OCI-LY7 (cell line): ENCODE measurements around the gene ZCCHC14. TPM values are rescaled to one million over a fixed set of nuclear protein-coding genes. Genes with fewer than 3 reads are reported as not detected.
"Not testable (repeated sequence)": the region's sequence is repeated elsewhere in the genome, so short reads cannot be mapped to it uniquely, and the experiment has no call there.

Experiments used
- BruUV-seq: library from RNA; stranded (reverse); fragments of 400-500 nt; replicated peaks from 2 replicates; lab custom pipeline; 2021; lab: Mats Ljungman, UMichigan
- CTCF ChIA-PET: fragments of 300-600 bp; sonication (Branson Sonifier 250); formaldehyde crosslinking; loops from one replicate; lab custom pipeline; 2022; ENCODE audit warnings: antibody characterized with exemption; ENCODE audit not compliant: unreplicated experiment; lab: Charles Lee
- POLR2A ChIA-PET: fragments of 300-600 bp; sonication (Branson Sonifier 250); formaldehyde crosslinking; loops from one replicate; lab custom pipeline; 2022; ENCODE audit warnings: antibody characterized with exemption; lab: Charles Lee
- DNase-seq: peaks from one replicate; pipeline ENCODE4 v3.0.0-alpha.2; 2015; ENCODE audit warnings: low spot score
- H2AFZ ChIP-seq: fragments of 200-600 bp; sonication (generic), shearing (Covaris generic); 2 replicates; pipeline ENCODE4 v1.6.1; 2014; ENCODE audit warnings: mild to moderate bottlenecking, antibody characterized with exemption, low read length, moderate library complexity
- H3K27ac ChIP-seq: fragments of 200-600 bp; sonication (generic); 2 replicates; pipeline ENCODE4 v1.5.1; 2014; ENCODE audit warnings: mixed run types, low read depth, mild to moderate bottlenecking, moderate library complexity, low read length, inconsistent platforms; ENCODE audit not compliant: poor library complexity, severe bottlenecking
- H3K36me3 ChIP-seq: fragments of 200-600 bp; sonication (generic); 2 replicates; pipeline ENCODE4 v1.6.1; 2014; ENCODE audit warnings: mild to moderate bottlenecking, antibody characterized with exemption, low read length, moderate library complexity, mixed read lengths; ENCODE audit not compliant: insufficient read depth
- H3K4me1 ChIP-seq: fragments of 200-600 bp; sonication (generic); 2 replicates; pipeline ENCODE4 v1.5.1; 2014; ENCODE audit warnings: mild to moderate bottlenecking, low read length; ENCODE audit not compliant: insufficient read depth, poor library complexity, severe bottlenecking
- H3K4me2 ChIP-seq: fragments of 200-600 bp; sonication (generic); 2 replicates; pipeline ENCODE4 v1.6.1; 2014; ENCODE audit warnings: mild to moderate bottlenecking, low read length
- H3K4me3 ChIP-seq: fragments of 200-600 bp; sonication (generic); 2 replicates; pipeline ENCODE4 v1.5.1; 2014; ENCODE audit warnings: mild to moderate bottlenecking, low read depth, low read length; ENCODE audit not compliant: poor library complexity, severe bottlenecking
- H3K79me2 ChIP-seq: fragments of 200-600 bp; sonication (generic); 2 replicates; pipeline ENCODE4 v1.6.1; 2016; ENCODE audit warnings: low read depth, mild to moderate bottlenecking, low read length, moderate library complexity, mixed read lengths; ENCODE audit not compliant: insufficient read depth
- H3K9me2 ChIP-seq: fragments of 200-600 bp; sonication (generic); 2 replicates; pipeline ENCODE4 v1.6.1; 2016; ENCODE audit warnings: mild to moderate bottlenecking, low read length, mixed read lengths; ENCODE audit not compliant: insufficient read depth
- H3K9me3 ChIP-seq: fragments of 200-600 bp; sonication (generic); 2 replicates; pipeline ENCODE4 v1.6.1; 2014; ENCODE audit warnings: mild to moderate bottlenecking, mixed run types, low read length, mixed read lengths
- H4K20me1 ChIP-seq: fragments of 200-600 bp; sonication (generic); 2 replicates; pipeline ENCODE4 v1.6.1; 2014; ENCODE audit warnings: mild to moderate bottlenecking, antibody characterized with exemption, low read length, moderate library complexity, mixed read lengths; ENCODE audit not compliant: insufficient read depth
- CTCF ChIP-seq: fragments of 200-600 bp; sonication (generic); conservative IDR thresholded peaks from 2 replicates; pipeline ENCODE4 v1.5.1; 2014; ENCODE audit warnings: mild to moderate bottlenecking, antibody characterized with exemption, low read length, moderate library complexity, mixed read lengths
- EZH2phosphoT487 ChIP-seq: fragments of 200-600 bp; sonication (generic); IDR thresholded peaks from 2 replicates; pipeline ENCODE4 v1.6.1; 2018; ENCODE audit warnings: low read depth, borderline replicate concordance, mild to moderate bottlenecking, mixed run types, antibody characterized with exemption, low read length, moderate library complexity, mixed read lengths
- intact Hi-C: fragments of 100-400 bp; cut with micrococcal nuclease; formaldehyde crosslinking; loops from one replicate; pipeline ENCODE4 v1.10.0; 2022; ENCODE audit not compliant: unreplicated experiment
- total RNA-seq, 2 experiments: library from RNA; depleted of rRNA in 1 of 2; stranded (reverse); fragments of >200 nt in 1 of 2; shearing (Covaris generic) in 1 of 2; gene quantifications; 2 replicates each; pipeline ENCODE4 v1.2.3, GENCODE V29; 2014 to 2022

The ZCCHC14 gene
- total RNA-seq, 2 experiments from 2014 or later = 8.5 to 17.1 TPM

GRCh38 chr16:87387942-87388817, 104.6 kb downstream of the ZCCHC14 start:
- peak overlapping the region; percentile 51 for H3K4me3 ChIP-seq
- intact Hi-C loops = loop anchor here (10.0 kb wide), 2 partner anchors 387 to 1483 kb away; no protein-coding TSS in a partner anchor
- peaks cover 5% of the 10 kb centered on the region; the same call in 1 of the 2 replicates for H3K79me2 ChIP-seq
- no peaks in the 10 kb centered on the region for H3K9me3 ChIP-seq
- ChIA-PET POLR2A (interaction anchor here (0.9 to 1.4 kb wide), 3 partner anchors 9 to 487 kb away, joined by 3 to 9 read pairs (median 6); partner anchors contain the start of gene C16orf95), CTCF (interaction anchor here (1.1 kb wide), 1 partner anchor 11 kb away, joined by 4 read pairs; no protein-coding TSS in a partner anchor)
- H3K9me2 ChIP-seq = no peaks in the 10 kb centered on the region
- no peaks in the 10 kb centered on the region for H3K36me3 ChIP-seq
- no TSS peak for BruUV-seq
- peak; percentile 97 for DNase-seq
- peak overlapping the region; percentile 51; the same call in 1 of the 2 replicates for H2AFZ ChIP-seq
- H3K27ac ChIP-seq = peak overlapping the region; percentile 85
- H3K4me2 ChIP-seq = peak overlapping the region; percentile 78
- H4K20me1 ChIP-seq = peaks cover 3% of the 10 kb centered on the region; the same call in 1 of the 2 replicates
- TF ChIP-seq CTCF (no peak), EZH2phosphoT487 (no peak)
- peaks cover 44% of the 10 kb centered on the region for H3K4me1 ChIP-seq

- H3K4me1 ChIP-seq = peaks cover 59% of the 10 kb centered on the region
- ChIA-PET POLR2A (interaction anchor here (3.8 kb wide), 1 partner anchor 67 kb away, joined by 19 read pairs; the partner anchor contains the start of gene C16orf95), CTCF (interaction anchor here (0.7 kb wide), 1 partner anchor 10 kb away, joined by 3 read pairs; no protein-coding TSS in a partner anchor)
- peak overlapping the region; percentile 77 for H3K4me2 ChIP-seq
- peak overlapping the region; percentile 63; the same call in 1 of the 2 replicates for H2AFZ ChIP-seq
- intact Hi-C loops = loop anchor here (10.0 kb wide), 2 partner anchors 390 to 1480 kb away; no protein-coding TSS in a partner anchor
- H3K36me3 ChIP-seq, H3K9me3 ChIP-seq, H3K9me2 ChIP-seq, BruUV-seq, DNase-seq: not testable (repeated sequence)
- peaks cover 30% of the 10 kb centered on the region for H3K79me2 ChIP-seq
- peaks cover 11% of the 10 kb centered on the region; the same call in 1 of the 2 replicates for H4K20me1 ChIP-seq
- peak overlapping the region; percentile 74 for H3K27ac ChIP-seq
- H3K4me3 ChIP-seq = peak overlapping the region; percentile 93
Observed at GRCh38 chr16:87384875-87385167, 108.0 kb downstream of the ZCCHC14 start.

GRCh38 chr16:87384162-87384874, 108.5 kb downstream of the ZCCHC14 start:
- no TSS peak for BruUV-seq
- peaks cover 55% of the 10 kb centered on the region for H3K4me1 ChIP-seq
- intact Hi-C loops = loop anchor here (10.0 kb wide), 2 partner anchors 390 to 1480 kb away; no protein-coding TSS in a partner anchor

More at GRCh38 chr16:87384162-87384874, 108.5 kb downstream of the ZCCHC14 start:
- Histone ChIP-seq H3K4me2 (peak overlapping the region; percentile 77), H4K20me1 (peaks cover 11% of the 10 kb centered on the region; the same call in 1 of the 2 replicates), H3K27ac (peak overlapping the region; percentile 74), H3K4me3 (peak overlapping the region; percentile 93), H3K9me3 (no peaks in the 10 kb centered on the region), H3K9me2 (no peaks in the 10 kb centered on the region), H2AFZ (peak overlapping the region; percentile 63), H3K36me3 (0 out of 2 replicates have a peak, but pooled peaks cover under 1% of the 10 kb centered on the region), H3K79me2 (peaks cover 30% of the 10 kb centered on the region)
- DNase-seq = no peak
- ChIA-PET CTCF (interaction anchor here (0.7 to 1.2 kb wide), 2 partner anchors 10 to 12 kb away, joined by 3 to 15 read pairs; no protein-coding TSS in a partner anchor), POLR2A (interaction anchor here (0.5 to 3.8 kb wide), 4 partner anchors 10 to 442 kb away, joined by 4 to 19 read pairs (median 7); partner anchors contain the start of gene C16orf95)
- TF ChIP-seq CTCF = 0 out of 2 replicates have a peak, but pooled peaks have one; percentile 19
- TF ChIP-seq EZH2phosphoT487 = no peak
